Esophagus muscularis mucosa (tissue), 4 donors: Measurements from ENCODE around the gene ATF6.

Experiments
- EP300 ChIP-seq: sonication (generic); formaldehyde crosslinking; IDR thresholded peaks from one replicate; pipeline ENCODE4 v1.6.1; 2017; ENCODE audit warnings: antibody characterized with exemption
- POLR2AphosphoS5 ChIP-seq, 2 donors: sonication (generic); formaldehyde crosslinking; IDR thresholded peaks; one replicate each; pipeline ENCODE4 v1.6.1; 2017; ENCODE audit warnings: antibody characterized with exemption in 2 of 2
- TF ChIP-seq, protein P1 (sequence below), 3 experiments: fragments of 200-600 bp in 2 of 3; fragments of 450-650 bp in 1 of 3; sonication (generic) in 2 of 3; IDR thresholded peaks; one replicate each; pipeline ENCODE4 v1.5.1; 2017 to 2019; ENCODE audit warnings: antibody characterized with exemption in 3 of 3, mild to moderate bottlenecking in 2 of 3, moderate library complexity in 1 of 3

DNA sequence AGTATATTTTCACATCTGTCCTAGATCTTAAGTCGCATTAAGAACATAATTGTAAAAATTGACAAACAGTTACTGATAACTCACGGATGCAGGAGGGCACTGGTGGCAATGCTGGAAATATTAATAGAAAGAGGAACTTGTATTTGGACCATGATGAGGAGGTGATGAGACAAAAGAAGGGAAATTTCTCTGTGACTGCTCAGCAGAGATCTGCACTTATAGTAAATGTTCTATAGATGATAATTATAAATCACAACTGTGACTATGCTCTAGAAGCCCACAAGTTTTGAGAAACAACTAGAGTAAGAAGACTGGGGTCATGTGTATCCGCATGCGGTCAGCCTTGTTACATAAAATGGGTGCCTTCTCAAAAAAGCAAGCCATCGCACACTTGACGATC, 25.2 kb upstream of the ATF6 start:
- TF ChIP-seq, protein P1, sequence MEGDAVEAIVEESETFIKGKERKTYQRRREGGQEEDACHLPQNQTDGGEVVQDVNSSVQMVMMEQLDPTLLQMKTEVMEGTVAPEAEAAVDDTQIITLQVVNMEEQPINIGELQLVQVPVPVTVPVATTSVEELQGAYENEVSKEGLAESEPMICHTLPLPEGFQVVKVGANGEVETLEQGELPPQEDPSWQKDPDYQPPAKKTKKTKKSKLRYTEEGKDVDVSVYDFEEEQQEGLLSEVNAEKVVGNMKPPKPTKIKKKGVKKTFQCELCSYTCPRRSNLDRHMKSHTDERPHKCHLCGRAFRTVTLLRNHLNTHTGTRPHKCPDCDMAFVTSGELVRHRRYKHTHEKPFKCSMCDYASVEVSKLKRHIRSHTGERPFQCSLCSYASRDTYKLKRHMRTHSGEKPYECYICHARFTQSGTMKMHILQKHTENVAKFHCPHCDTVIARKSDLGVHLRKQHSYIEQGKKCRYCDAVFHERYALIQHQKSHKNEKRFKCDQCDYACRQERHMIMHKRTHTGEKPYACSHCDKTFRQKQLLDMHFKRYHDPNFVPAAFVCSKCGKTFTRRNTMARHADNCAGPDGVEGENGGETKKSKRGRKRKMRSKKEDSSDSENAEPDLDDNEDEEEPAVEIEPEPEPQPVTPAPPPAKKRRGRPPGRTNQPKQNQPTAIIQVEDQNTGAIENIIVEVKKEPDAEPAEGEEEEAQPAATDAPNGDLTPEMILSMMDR (IDR thresholded peaks at IDR 0.05), result no peak
- TF ChIP-seq EP300 (no peak), POLR2AphosphoS5 (IDR thresholded peaks at IDR 0.05) (no peak)
